T-cell (primary cell): ENCODE results near the gene STK39. TPM values are rescaled to one million over a fixed set of nuclear protein-coding genes. Genes with fewer than 3 reads are reported as not detected.

Experiments used
- ATAC-seq, 4 experiments: fragments of 200-7000 bp in 3 of 4; fragments of 150-1000 bp in 1 of 4; cut with Tn5 transposase; replicated peaks in 1 of 4; 1 replicate in 3 of 4; 2 replicates in 1 of 4; pipeline ENCODE4 v1.10.0; 2021; ENCODE audit warnings: moderate library complexity in 3 of 4, mild to moderate bottlenecking in 2 of 4, moderate number of reproducible peaks in 1 of 4
- CTCF ChIA-PET, 2 donors: fragments of 300-600 bp; sonication (Branson Sonifier 250); formaldehyde crosslinking; loops; one replicate each; lab custom pipeline; 2022; ENCODE audit warnings: antibody characterized with exemption in 2 of 2; lab: Charles Lee
- POLR2A ChIA-PET, 2 donors: fragments of 300-600 bp; sonication (Branson Sonifier 250); formaldehyde crosslinking; loops; one replicate each; lab custom pipeline; 2022; ENCODE audit warnings: antibody characterized with exemption in 2 of 2; lab: Charles Lee
- DNase-seq, 35 experiments: peaks; one replicate each; pipeline versions ENCODE4 v3.0.0 to v3.0.0-alpha.2; 2013 to 2023
- H3K27ac ChIP-seq: one replicate; pipeline ENCODE4 v1.5.1; 2013; ENCODE audit warnings: low read length
- H3K27me3 ChIP-seq, 2 experiments: replicated peaks in 1 of 2; 1 replicate in 1 of 2; 2 replicates in 1 of 2; pipeline versions ENCODE4 v1.6.1 to v1.7.0; 2013; ENCODE audit warnings: low read length in 1 of 2, mixed read lengths in 1 of 2; ENCODE audit not compliant: control insufficient read depth in 2 of 2, insufficient read depth in 2 of 2; ENCODE audit errors: extremely low read depth in 1 of 2
- H3K36me3 ChIP-seq, 2 donors: 1 replicate in 1 of 2; 2 replicates in 1 of 2; pipeline versions ENCODE4 v1.6.1 to v1.7.0; 2013; ENCODE audit warnings: low read length in 1 of 2; ENCODE audit not compliant: control insufficient read depth in 2 of 2, insufficient read depth in 1 of 2; ENCODE audit errors: extremely low read depth in 1 of 2
- H3K4me1 ChIP-seq, 2 experiments: 1 replicate in 1 of 2; 2 replicates in 1 of 2; pipeline versions ENCODE4 v1.6.1 to v1.7.0; 2013; ENCODE audit warnings: low read length in 2 of 2, mixed read lengths in 1 of 2; ENCODE audit not compliant: insufficient read depth in 2 of 2, control insufficient read depth in 1 of 2; ENCODE audit errors: extremely low read depth in 1 of 2
- H3K4me3 ChIP-seq, 2 donors: 1 replicate in 1 of 2; 2 replicates in 1 of 2; pipeline versions ENCODE4 v1.5.1 to v1.7.0; 2013; ENCODE audit warnings: mild to moderate bottlenecking in 2 of 2, low read length in 1 of 2, moderate library complexity in 1 of 2; ENCODE audit not compliant: control insufficient read depth in 1 of 2; ENCODE audit errors: extremely low read depth in 1 of 2
- H3K9me3 ChIP-seq: 2 replicates; pipeline ENCODE4 v1.7.0; 2013
- H3K27ac Mint-ChIP-seq, 2 donors: one replicate each; pipeline ENCODE4 v1.8.0; 2020 to 2021; ENCODE audit warnings: mild to moderate bottlenecking in 2 of 2, mixed read lengths in 2 of 2
- H3K27me3 Mint-ChIP-seq, 2 donors: one replicate each; pipeline ENCODE4 v1.8.0; 2021 to 2022; ENCODE audit warnings: mixed read lengths in 2 of 2
- H3K36me3 Mint-ChIP-seq: one replicate; pipeline ENCODE4 v1.8.0; 2021; ENCODE audit warnings: mixed read lengths
- H3K4me1 Mint-ChIP-seq, 3 donors: one replicate each; pipeline ENCODE4 v1.8.0; 2020 to 2022; ENCODE audit warnings: mixed read lengths in 3 of 3, mild to moderate bottlenecking in 1 of 3
- H3K4me3 Mint-ChIP-seq, 3 donors: one replicate each; pipeline ENCODE4 v1.8.0; 2020 to 2022; ENCODE audit warnings: mild to moderate bottlenecking in 3 of 3, mixed read lengths in 3 of 3, moderate library complexity in 3 of 3
- H3K9me3 Mint-ChIP-seq, 3 donors: one replicate each; pipeline ENCODE4 v1.8.0; 2020 to 2022; ENCODE audit warnings: mixed read lengths in 3 of 3
- WGBS: methylation state at CpG from one replicate; pipeline ENCODE4 v1.1.5; 2013; ENCODE audit warnings: missing lambda C conversion rate; ENCODE audit not compliant: insufficient coverage; 5-methylcytosine and 5-hydroxymethylcytosine counted together
- total RNA-seq, 35 experiments: library from RNA in 6 of 35; stranded (reverse) in 6 of 35; fragments of 120-200 nt in 1 of 35; gene quantifications; one replicate each; pipeline versions ENCODE4 v1.2.1 to v1.2.4 and lab custom pipeline; 2013 to 2026

Gene STK39
- total RNA-seq, 5 donors from 2014 or later (not counting 1 experiment from before 2014, with no cell fraction given): 15.4 to 25.8 (median 21.0) TPM

DNA sequence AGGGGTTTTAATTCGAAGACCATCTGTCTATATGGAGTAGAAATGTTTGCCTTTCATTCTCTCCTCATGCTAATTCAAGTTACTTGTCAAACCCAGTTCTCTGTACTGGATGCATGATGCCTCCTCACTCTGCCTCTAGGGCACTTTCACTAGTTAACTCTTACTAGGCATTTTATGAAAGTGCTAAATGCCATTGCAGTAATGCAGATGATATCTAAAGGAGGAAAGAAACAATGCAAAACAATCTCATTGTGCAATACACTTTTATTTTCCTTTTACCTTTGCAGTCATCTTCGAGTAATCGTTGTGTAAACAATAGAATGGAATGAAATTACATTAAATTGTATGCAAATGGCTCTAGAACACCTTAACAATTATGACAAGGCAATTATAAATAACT, 293.6 kb downstream of the STK39 start:
- no peaks in the 10 kb centered on the region for H3K27me3 Mint-ChIP-seq
- Histone ChIP-seq H3K4me1 (no peaks in the 10 kb centered on the region), H3K27me3 (no peaks in the 10 kb centered on the region), H3K9me3 (no peaks in the 10 kb centered on the region), H3K4me3 (no peak overlapping the region), H3K36me3 (peaks cover 0 to 6% of the 10 kb centered on the region in 2 donors), H3K27ac (no peak overlapping the region)
- no peak for DNase-seq
- peaks cover 34% of the 10 kb centered on the region for H3K36me3 Mint-ChIP-seq
- H3K4me3 Mint-ChIP-seq: no peak overlapping the region
- no peak overlapping the region for H3K27ac Mint-ChIP-seq
- WGBS: no CpG with 5 or more reads among the region's 3 CpGs
- ChIA-PET POLR2A (no interaction called here), CTCF (no interaction called here)
- no peaks in the 10 kb centered on the region for H3K4me1 Mint-ChIP-seq
- peaks cover 0 to 4% (median 3%) of the 10 kb centered on the region in 3 donors for H3K9me3 Mint-ChIP-seq
- ATAC-seq: no peak

DNA sequence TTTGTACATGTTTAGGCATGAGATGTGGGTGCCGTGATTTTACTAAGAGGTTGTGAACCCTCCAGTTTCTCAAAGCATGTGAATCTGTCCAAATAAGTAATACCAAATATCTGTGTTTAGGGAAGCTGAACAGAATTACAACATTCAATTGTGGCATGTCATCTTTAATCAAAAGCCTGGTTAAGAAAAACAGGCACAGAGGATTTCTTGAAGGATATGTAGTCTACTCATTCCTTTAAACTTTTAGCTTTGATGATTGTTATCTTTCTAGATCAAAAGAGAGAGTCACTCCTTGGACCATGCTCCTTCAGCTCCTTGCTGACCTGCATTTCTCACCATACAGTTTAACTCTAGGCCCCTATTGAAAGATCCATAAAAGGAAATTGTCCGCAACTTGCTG, 296.8 kb downstream of the STK39 start:
- POLR2A ChIA-PET: no interaction called here
- Mint-ChIP-seq H3K4me3 (no peak overlapping the region), H3K36me3 (peaks cover 19% of the 10 kb centered on the region), H3K27me3 (no peaks in the 10 kb centered on the region), H3K4me1 (no peaks in the 10 kb centered on the region), H3K9me3 (peaks cover 0 to 12% (median 12%) of the 10 kb centered on the region in 3 donors), H3K27ac (no peak overlapping the region)
- no peak for DNase-seq
- CTCF ChIA-PET: interaction anchor here in 1 of 2 donors (0.8 kb wide), 1 partner anchor 28 kb away, joined by 3 read pairs; no protein-coding TSS in a partner anchor
- H3K27me3 ChIP-seq: no peaks in the 10 kb centered on the region
- no peaks in the 10 kb centered on the region for H3K9me3 ChIP-seq
- WGBS: no CpG with 5 or more reads among the region's 2 CpGs
- no peak overlapping the region for H3K27ac ChIP-seq
- no peak overlapping the region for H3K4me3 ChIP-seq
- H3K4me1 ChIP-seq: no peaks in the 10 kb centered on the region
- no peak for ATAC-seq
- H3K36me3 ChIP-seq: peaks cover 0 to 5% of the 10 kb centered on the region in 2 donors

- H3K9me3 ChIP-seq: no peaks in the 10 kb centered on the region
- H3K36me3 ChIP-seq: no peaks in the 10 kb centered on the region
- Mint-ChIP-seq H3K27ac (no peak overlapping the region), H3K4me3 (no peak overlapping the region), H3K9me3 (peaks cover 0 to 12% (median 12%) of the 10 kb centered on the region in 3 donors), H3K27me3 (peaks cover 0 to 7% of the 10 kb centered on the region in 2 donors), H3K4me1 (no peaks in the 10 kb centered on the region), H3K36me3 (no peaks in the 10 kb centered on the region)
- H3K4me1 ChIP-seq: no peaks in the 10 kb centered on the region
- DNase-seq (no peak), ATAC-seq (no peak)
- WGBS: 100% methylated on average over 1 of the region's 3 CpGs
- H3K27me3 ChIP-seq: no peaks in the 10 kb centered on the region
- no peak overlapping the region for H3K27ac ChIP-seq
- ChIA-PET CTCF (no interaction called here), POLR2A (no interaction called here)
- H3K4me3 ChIP-seq: no peak overlapping the region
Observed at GRCh38 chr2:167946441-167946841, 301.0 kb downstream of the STK39 start.

GRCh38 chr2:167945660-167946368, 301.6 kb downstream of the STK39 start:
- H3K36me3 Mint-ChIP-seq: no peaks in the 10 kb centered on the region
- no peak overlapping the region for H3K27ac Mint-ChIP-seq
- H3K27me3 Mint-ChIP-seq: peaks cover 1 to 8% of the 10 kb centered on the region in 2 donors
- no peaks in the 10 kb centered on the region for H3K4me1 Mint-ChIP-seq
- no peak overlapping the region for H3K27ac ChIP-seq
- H3K9me3 ChIP-seq: no peaks in the 10 kb centered on the region
- no peak overlapping the region for H3K4me3 Mint-ChIP-seq
- POLR2A ChIA-PET: no interaction called here
- CTCF ChIA-PET: no interaction called here
- no peaks in the 10 kb centered on the region for H3K36me3 ChIP-seq
- H3K4me1 ChIP-seq: no peaks in the 10 kb centered on the region
- WGBS: 92% methylated on average over 2 of the region's 10 CpGs
- no peaks in the 10 kb centered on the region for H3K27me3 ChIP-seq
- no peak overlapping the region for H3K4me3 ChIP-seq
- DNase-seq: no peak
- H3K9me3 Mint-ChIP-seq: peaks cover 0 to 12% (median 12%) of the 10 kb centered on the region in 3 donors
- no peak for ATAC-seq

DNA sequence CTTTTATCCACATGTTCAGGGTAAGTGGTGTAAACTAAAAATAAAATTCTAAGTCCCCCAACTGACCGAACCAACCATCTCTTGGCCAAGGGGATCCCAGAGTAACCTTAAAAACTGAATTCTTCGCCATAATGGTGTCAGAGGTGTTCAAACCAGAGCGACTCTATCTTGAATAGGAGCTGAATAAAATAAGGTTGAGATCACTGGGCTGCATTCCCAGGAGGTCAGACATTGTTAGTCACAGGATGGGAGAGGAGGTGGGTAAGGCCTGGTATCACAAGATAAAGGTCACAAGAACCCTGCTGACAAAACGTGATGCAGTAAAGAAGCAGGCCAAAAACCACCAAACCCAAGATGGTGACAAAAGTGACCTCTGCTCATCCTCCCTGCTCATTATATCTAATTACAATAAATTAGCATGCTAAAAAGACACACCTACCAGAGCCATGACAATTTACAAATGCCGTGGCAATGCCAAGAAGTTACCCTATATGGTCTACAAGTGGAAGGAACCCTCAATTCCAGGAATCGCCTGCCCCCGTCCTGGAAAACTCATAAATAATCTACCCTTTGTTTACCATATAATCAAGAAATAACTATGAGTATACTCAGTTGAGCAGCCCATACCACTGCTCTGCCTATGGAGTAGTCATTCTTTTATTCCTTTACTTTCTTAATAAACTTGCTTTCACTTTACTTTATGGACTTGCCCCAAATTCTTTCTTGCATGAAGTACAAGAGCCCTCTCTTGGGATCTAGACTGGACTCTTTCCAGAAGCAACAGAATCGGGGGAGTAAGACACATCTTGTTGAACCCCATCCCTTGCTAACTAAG, 302.4 kb downstream of the STK39 start:
- Histone ChIP-seq H3K36me3 (no peaks in the 10 kb centered on the region), H3K4me3 (no peak overlapping the region), H3K27ac (no peak overlapping the region), H3K9me3 (no peaks in the 10 kb centered on the region), H3K4me1 (no peaks in the 10 kb centered on the region), H3K27me3 (no peaks in the 10 kb centered on the region)
- 94% methylated on average over 4 of the region's 8 CpGs for WGBS
- DNase-seq (no peak), ATAC-seq (no peak)
- Mint-ChIP-seq H3K27ac (no peak overlapping the region), H3K27me3 (peaks cover 6 to 14% of the 10 kb centered on the region in 2 donors), H3K4me3 (no peak overlapping the region), H3K9me3 (peaks cover 0 to 12% (median 12%) of the 10 kb centered on the region in 3 donors), H3K36me3 (no peaks in the 10 kb centered on the region), H3K4me1 (no peaks in the 10 kb centered on the region)
- POLR2A ChIA-PET: no interaction called here
- CTCF ChIA-PET: no interaction called here

- Mint-ChIP-seq H3K27me3 (peaks cover 6 to 22% of the 10 kb centered on the region in 2 donors), H3K9me3 (peaks cover 0 to 10% (median 9%) of the 10 kb centered on the region in 3 donors), H3K4me3 (no peak overlapping the region), H3K27ac (no peak overlapping the region), H3K36me3 (no peaks in the 10 kb centered on the region), H3K4me1 (no peaks in the 10 kb centered on the region)
- ATAC-seq (no peak), DNase-seq (no peak)
- WGBS: no CpG with 5 or more reads among the region's 1 CpG
- CTCF ChIA-PET: interaction anchor here in 1 of 2 donors (0.7 kb wide), 1 partner anchor 1197 kb away, joined by 3 read pairs; no protein-coding TSS in a partner anchor
- no peaks in the 10 kb centered on the region for H3K4me1 ChIP-seq
- no peaks in the 10 kb centered on the region for H3K36me3 ChIP-seq
- H3K27ac ChIP-seq: no peak overlapping the region
- POLR2A ChIA-PET: no interaction called here
- no peak overlapping the region for H3K4me3 ChIP-seq
- H3K27me3 ChIP-seq: no peaks in the 10 kb centered on the region
- H3K9me3 ChIP-seq: no peaks in the 10 kb centered on the region
Observed at GRCh38 chr2:167943897-167944296, 303.5 kb downstream of the STK39 start.
